GM12873 (cell line): ENCODE data around the gene SCN8A.

Source experiments
- TF ChIP-seq, protein P1 (sequence below): IDR thresholded peaks from 2 replicates; pipeline ENCODE4 v1.5.1; 2012; ENCODE audit warnings: low read depth, mild to moderate bottlenecking, moderate library complexity, low read length, control low read depth; ENCODE audit not compliant: insufficient read depth; ENCODE audit errors: missing control alignments

The SCN8A gene

DNA sequence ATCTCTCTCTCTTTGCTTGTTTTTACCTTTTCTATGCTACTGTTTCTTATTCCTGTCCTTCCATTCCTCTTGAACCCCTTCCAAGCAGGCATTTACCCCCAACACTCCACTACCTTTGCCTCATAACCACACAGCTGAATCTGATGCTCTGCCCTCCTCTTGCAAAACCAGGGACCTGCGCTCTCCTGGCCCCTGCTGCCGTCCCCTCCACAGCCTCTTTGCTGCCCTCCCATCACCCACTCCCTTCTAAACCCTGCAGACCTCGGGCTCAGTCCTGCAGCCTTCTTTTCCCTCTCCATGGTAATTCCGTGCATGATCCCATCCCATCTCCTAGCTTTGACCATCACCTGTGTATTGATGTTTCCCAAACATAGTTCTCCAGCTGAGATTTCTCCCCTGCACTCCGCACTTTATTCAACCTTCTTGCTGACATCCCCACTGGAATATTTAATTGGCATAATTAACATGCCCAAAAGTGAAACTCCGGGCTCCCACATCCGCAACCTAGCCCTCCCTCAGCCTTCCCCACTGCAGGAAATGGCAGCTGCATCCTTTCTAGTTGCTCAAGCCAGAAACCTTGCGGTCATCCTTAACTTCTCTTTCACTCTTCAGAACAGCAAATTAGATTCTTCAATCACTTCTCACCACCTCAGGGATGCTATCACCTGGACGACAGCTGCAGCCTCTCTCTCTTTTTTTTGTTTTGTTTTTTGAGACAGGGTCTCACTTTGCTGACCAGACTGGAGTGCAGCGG lies 241.5 kb downstream of the SCN8A start:
- TF ChIP-seq, protein P1, sequence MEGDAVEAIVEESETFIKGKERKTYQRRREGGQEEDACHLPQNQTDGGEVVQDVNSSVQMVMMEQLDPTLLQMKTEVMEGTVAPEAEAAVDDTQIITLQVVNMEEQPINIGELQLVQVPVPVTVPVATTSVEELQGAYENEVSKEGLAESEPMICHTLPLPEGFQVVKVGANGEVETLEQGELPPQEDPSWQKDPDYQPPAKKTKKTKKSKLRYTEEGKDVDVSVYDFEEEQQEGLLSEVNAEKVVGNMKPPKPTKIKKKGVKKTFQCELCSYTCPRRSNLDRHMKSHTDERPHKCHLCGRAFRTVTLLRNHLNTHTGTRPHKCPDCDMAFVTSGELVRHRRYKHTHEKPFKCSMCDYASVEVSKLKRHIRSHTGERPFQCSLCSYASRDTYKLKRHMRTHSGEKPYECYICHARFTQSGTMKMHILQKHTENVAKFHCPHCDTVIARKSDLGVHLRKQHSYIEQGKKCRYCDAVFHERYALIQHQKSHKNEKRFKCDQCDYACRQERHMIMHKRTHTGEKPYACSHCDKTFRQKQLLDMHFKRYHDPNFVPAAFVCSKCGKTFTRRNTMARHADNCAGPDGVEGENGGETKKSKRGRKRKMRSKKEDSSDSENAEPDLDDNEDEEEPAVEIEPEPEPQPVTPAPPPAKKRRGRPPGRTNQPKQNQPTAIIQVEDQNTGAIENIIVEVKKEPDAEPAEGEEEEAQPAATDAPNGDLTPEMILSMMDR, result no peak

GRCh38 chr12:51833448-51834227 lies 242.6 kb downstream of the SCN8A start:
- TF ChIP-seq, protein P1, result no peak

DNA sequence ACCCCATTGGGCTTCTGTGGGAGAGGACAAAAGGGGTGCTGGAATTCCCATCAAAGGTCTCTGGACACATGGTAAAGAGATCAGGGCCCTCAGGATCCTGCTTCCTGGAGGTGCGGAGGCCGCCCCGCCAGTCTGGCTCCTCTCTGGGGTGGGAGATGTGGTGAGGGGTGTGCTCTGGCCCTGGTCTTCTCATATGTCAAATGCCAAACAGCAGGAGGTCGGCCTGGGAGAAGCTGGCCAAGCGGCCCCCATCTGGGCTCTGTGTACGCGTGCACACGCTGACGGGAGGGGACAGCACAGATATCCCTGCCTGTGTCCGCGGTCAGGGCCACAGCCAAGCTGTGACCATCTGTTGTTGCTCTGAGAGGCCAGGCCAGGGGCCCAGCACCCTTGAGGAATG lies 243.4 kb downstream of the SCN8A start:
- TF ChIP-seq, protein P1, result no peak

GRCh38 chr12:51836041-51836826 lies 245.2 kb downstream of the SCN8A start:
- TF ChIP-seq, protein P1, result no peak

DNA sequence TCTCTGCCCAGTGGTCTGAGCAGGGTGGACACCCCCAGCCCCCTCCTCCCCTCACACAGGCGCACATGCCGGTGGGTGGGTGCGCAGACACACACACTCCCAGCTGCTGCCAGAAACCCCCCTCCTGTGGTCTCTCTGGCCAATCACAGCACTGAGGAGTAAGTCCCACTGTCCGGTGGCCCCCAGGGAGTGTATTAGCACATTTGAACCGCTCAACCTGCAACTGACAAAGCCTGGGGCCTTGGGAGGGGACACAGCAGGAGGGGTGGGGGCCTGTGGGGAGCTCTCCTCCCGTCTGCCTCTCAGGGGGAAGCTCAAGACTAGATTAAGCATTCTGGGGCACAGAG lies 245.8 kb downstream of the SCN8A start:
- TF ChIP-seq, protein P1, result no peak

- TF ChIP-seq, protein P1, result no peak
Measured at GRCh38 chr12:51837286-51837685, 246.3 kb downstream of the SCN8A start.

- TF ChIP-seq, protein P1, result no peak
Measured at GRCh38 chr12:51838036-51838435, 247.0 kb downstream of the SCN8A start.
